Gastrocnemius medialis (tissue), 4 donors: Measurements from ENCODE around the gene ABCA13.

Experiments
- CTCF ChIP-seq, 5 experiments: fragments of 450-650 bp in 3 of 5; fragments of 200-600 bp in 2 of 5; sonication (generic) in 2 of 5; IDR thresholded peaks in 4 of 5; conservative IDR thresholded peaks in 1 of 5; 1 replicate in 4 of 5; 2 replicates in 1 of 5; pipeline ENCODE4 v1.5.1; 2016 to 2019; ENCODE audit warnings: antibody characterized with exemption in 5 of 5, mild to moderate bottlenecking in 3 of 5, moderate library complexity in 3 of 5
- POLR2A ChIP-seq, 2 donors: fragments of 450-650 bp; IDR thresholded peaks; one replicate each; pipeline ENCODE4 v1.6.1; 2017; ENCODE audit warnings: antibody characterized with exemption in 2 of 2, mild to moderate bottlenecking in 2 of 2, moderate library complexity in 2 of 2

- TF ChIP-seq CTCF (IDR thresholded peaks at IDR 0.05 in 4 of 5, conservative IDR thresholded peaks at IDR 0.05 in 1 of 5) (no peak), POLR2A (IDR thresholded peaks at IDR 0.05) (no peak)
These were observed 66.1 kb downstream of the ABCA13 start for GRCh38 chr7:48237354-48237753.
